SJSA1 (cell line): ENCODE measurements around the gene CAMTA2. TPM values are rescaled to one million over a fixed set of nuclear protein-coding genes. Genes with fewer than 3 reads are reported as not detected.
"Not testable (repeated sequence)": the region's sequence is repeated elsewhere in the genome, so short reads cannot be mapped to it uniquely, and the experiment has no call there.

Source experiments
- DNase-seq, 2 experiments: peaks; one replicate each; pipeline ENCODE4 v3.0.0-alpha.2; 2015 to 2020; ENCODE audit warnings: low spot score in 2 of 2, low read depth in 1 of 2
- H3K27ac ChIP-seq: fragments of 250-450 bp; sonication (Bioruptor Pico); 2 replicates; pipeline ENCODE4 v1.5.1; 2020; ENCODE audit warnings: mild to moderate bottlenecking, moderate library complexity
- H3K27me3 ChIP-seq: fragments of 250-450 bp; sonication (Bioruptor Pico); replicated peaks from 2 replicates; pipeline ENCODE4 v1.5.1; 2020; ENCODE audit warnings: mild to moderate bottlenecking, moderate library complexity
- H3K36me3 ChIP-seq: fragments of 250-450 bp; sonication (Bioruptor Pico); 2 replicates; pipeline ENCODE4 v1.5.1; 2020; ENCODE audit warnings: mild to moderate bottlenecking
- H3K4me1 ChIP-seq: fragments of 250-450 bp; sonication (Bioruptor Pico); replicated peaks from 2 replicates; pipeline ENCODE4 v1.6.1; 2021; ENCODE audit warnings: mild to moderate bottlenecking
- H3K4me3 ChIP-seq: fragments of 250-450 bp; sonication (Bioruptor Pico); 2 replicates; pipeline ENCODE4 v1.5.1; 2020; ENCODE audit warnings: mild to moderate bottlenecking
- H3K9me3 ChIP-seq: fragments of 250-450 bp; sonication (Bioruptor Pico); replicated peaks from 2 replicates; pipeline ENCODE4 v1.5.1; 2020; ENCODE audit warnings: mild to moderate bottlenecking
- total RNA-seq: library from RNA; depleted of rRNA; stranded (reverse); fragments of >200 nt; shearing (Covaris generic); gene quantifications from 2 replicates; pipeline ENCODE4 v1.2.3, GENCODE V29; 2014; rRNA removed

Gene CAMTA2, protein sequence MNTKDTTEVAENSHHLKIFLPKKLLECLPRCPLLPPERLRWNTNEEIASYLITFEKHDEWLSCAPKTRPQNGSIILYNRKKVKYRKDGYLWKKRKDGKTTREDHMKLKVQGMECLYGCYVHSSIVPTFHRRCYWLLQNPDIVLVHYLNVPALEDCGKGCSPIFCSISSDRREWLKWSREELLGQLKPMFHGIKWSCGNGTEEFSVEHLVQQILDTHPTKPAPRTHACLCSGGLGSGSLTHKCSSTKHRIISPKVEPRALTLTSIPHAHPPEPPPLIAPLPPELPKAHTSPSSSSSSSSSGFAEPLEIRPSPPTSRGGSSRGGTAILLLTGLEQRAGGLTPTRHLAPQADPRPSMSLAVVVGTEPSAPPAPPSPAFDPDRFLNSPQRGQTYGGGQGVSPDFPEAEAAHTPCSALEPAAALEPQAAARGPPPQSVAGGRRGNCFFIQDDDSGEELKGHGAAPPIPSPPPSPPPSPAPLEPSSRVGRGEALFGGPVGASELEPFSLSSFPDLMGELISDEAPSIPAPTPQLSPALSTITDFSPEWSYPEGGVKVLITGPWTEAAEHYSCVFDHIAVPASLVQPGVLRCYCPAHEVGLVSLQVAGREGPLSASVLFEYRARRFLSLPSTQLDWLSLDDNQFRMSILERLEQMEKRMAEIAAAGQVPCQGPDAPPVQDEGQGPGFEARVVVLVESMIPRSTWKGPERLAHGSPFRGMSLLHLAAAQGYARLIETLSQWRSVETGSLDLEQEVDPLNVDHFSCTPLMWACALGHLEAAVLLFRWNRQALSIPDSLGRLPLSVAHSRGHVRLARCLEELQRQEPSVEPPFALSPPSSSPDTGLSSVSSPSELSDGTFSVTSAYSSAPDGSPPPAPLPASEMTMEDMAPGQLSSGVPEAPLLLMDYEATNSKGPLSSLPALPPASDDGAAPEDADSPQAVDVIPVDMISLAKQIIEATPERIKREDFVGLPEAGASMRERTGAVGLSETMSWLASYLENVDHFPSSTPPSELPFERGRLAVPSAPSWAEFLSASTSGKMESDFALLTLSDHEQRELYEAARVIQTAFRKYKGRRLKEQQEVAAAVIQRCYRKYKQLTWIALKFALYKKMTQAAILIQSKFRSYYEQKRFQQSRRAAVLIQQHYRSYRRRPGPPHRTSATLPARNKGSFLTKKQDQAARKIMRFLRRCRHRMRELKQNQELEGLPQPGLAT
- 6.3 and 19.7 TPM in 2 replicates for total RNA-seq

- peak within 1 kb of the TSS; percentile 52 for H3K27ac ChIP-seq
- no peaks in the 10 kb centered on the region for H3K27me3 ChIP-seq
- H3K4me3 ChIP-seq, result peak within 1 kb of the TSS; percentile 60
- H3K36me3 ChIP-seq, result peaks cover 31% of the 10 kb centered on the region
- peaks cover 58% of the 10 kb centered on the region for H3K4me1 ChIP-seq
- peak; percentile 88 to 89 for DNase-seq
- H3K9me3 ChIP-seq, result no peaks in the 10 kb centered on the region
Observed at GRCh38 chr17:4986951-4987766, at the start of gene CAMTA2. Gene CAMTA2, minus strand, starts transcription at chr17:4987675. Its CDS starts 1,453 bp downstream, at chr17:4986222.

- Histone ChIP-seq H3K4me3 (no peak within 1 kb of the TSS), H3K36me3 (no peaks in the 10 kb centered on the region), H3K4me1 (peaks cover 8% of the 10 kb centered on the region; the same call in 1 of the 2 replicates), H3K27me3 (peaks cover 4% of the 10 kb centered on the region; the same call in 1 of the 2 replicates), H3K27ac (no peak within 1 kb of the TSS), H3K9me3 (no peaks in the 10 kb centered on the region)
- DNase-seq, result no peak
Observed at GRCh38 chr17:5035315-5035714, 47.8 kb upstream of the CAMTA2 start, which contains the start of gene SLC52A1. Gene SLC52A1, minus strand, starts transcription at chr17:5035426. Its CDS starts 820 bp downstream, at chr17:5034606.

DNA sequence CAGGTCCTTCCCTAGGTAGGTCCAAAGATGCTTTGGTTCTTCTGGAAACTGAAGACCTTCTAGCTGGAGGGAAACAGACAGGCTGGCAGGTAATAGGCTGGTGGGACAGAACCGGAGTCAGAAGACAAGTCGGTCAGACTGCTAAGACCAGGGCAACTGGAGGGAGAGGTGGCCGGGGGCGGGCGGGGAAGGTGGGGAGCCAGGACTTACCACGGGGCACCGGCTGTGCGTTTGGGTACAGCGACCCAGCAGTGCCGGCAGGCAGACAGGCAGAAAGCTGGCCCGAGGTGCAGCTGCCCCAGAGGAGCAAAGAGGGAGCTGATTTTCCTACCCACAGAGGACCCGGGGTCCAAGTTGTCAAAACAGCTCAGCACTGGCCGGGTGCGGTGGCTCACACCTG, 47.2 kb upstream of the CAMTA2 start:
- Histone ChIP-seq H3K36me3 (no peaks in the 10 kb centered on the region), H3K9me3 (no peaks in the 10 kb centered on the region), H3K27ac (no peak overlapping the region), H3K4me1 (peaks cover 8% of the 10 kb centered on the region; the same call in 1 of the 2 replicates), H3K4me3 (no peak overlapping the region), H3K27me3 (peaks cover 4% of the 10 kb centered on the region; the same call in 1 of the 2 replicates)
- no peak for DNase-seq

GRCh38 chr17:5034063-5034462, 46.6 kb upstream of the CAMTA2 start:
- H3K4me1 ChIP-seq, result peaks cover 8% of the 10 kb centered on the region; the same call in 1 of the 2 replicates
- H3K27ac ChIP-seq, result no peak overlapping the region
- H3K27me3 ChIP-seq, result peaks cover 4% of the 10 kb centered on the region; the same call in 1 of the 2 replicates
- no peak for DNase-seq
- H3K9me3 ChIP-seq, result no peaks in the 10 kb centered on the region
- H3K36me3 ChIP-seq, result no peaks in the 10 kb centered on the region
- H3K4me3 ChIP-seq, result no peak overlapping the region

- Histone ChIP-seq H3K36me3 (no peaks in the 10 kb centered on the region), H3K4me3 (no peak overlapping the region), H3K27ac (no peak overlapping the region), H3K4me1 (peaks cover 8% of the 10 kb centered on the region; the same call in 1 of the 2 replicates), H3K27me3 (peaks cover 4% of the 10 kb centered on the region; the same call in 1 of the 2 replicates), H3K9me3 (no peaks in the 10 kb centered on the region)
- DNase-seq, result no peak
Observed at GRCh38 chr17:5033352-5034015, 46.0 kb upstream of the CAMTA2 start.

DNA sequence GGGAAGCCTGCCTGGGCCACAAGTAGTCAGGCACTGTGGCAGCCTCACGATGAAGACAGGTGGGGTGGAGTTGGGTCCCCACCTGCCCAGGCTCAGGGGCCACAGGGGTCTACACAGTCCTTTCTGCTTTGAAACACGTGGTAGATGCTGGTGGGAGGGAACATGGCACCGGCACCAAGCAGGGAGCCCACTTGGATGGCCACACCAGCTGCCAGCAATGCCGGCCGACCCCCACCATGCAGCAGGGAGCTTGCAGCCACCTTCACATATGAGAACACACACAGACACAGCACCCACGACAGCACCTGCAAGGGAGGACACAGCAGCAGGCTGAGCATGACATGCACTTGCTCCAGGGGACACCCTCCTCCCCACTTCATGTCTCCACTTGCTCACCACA, 45.4 kb upstream of the CAMTA2 start:
- Histone ChIP-seq H3K9me3 (no peaks in the 10 kb centered on the region), H3K36me3 (no peaks in the 10 kb centered on the region), H3K4me3 (no peak overlapping the region), H3K27ac (no peak overlapping the region), H3K4me1 (peaks cover 8% of the 10 kb centered on the region; the same call in 1 of the 2 replicates), H3K27me3 (peaks cover 4% of the 10 kb centered on the region; the same call in 1 of the 2 replicates)
- DNase-seq, result no peak

DNA sequence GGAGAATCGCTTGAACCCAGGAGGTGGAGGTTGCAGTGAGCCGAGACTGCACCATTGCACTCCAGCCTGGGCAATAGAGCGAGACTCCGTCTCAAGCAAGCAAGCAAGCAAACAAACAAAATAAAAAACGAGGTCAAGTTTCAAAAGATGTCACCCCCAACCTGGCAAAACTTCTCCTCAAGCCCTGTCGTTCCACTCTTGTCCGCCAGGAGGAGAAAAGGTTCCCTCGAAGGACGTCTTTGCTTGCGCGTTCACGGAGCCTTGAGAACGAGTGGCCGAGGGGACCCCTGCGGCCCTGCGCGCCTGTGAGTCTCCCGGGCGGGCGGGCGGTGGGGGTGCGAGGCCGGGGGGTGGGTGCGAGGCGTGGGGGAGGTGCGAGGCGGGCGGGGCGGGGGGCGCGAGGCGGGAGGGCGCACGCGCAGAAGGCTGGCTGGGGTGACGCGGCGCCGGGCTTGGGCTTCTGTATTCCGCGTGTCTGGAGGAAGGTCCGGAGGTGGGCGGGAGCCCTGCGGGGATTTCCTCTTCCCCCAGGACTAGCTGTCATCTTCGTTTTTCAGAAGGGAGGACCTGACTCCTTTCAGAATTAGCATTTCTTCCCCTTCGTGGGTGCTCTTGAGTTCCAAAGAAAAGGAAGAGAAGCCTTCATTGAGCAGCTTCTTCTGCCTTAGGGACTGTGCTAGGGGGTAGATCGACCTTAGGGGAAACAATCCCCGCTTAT, 44.0 kb upstream of the CAMTA2 start:
- no peaks in the 10 kb centered on the region for H3K9me3 ChIP-seq
- no peak overlapping the region for H3K27ac ChIP-seq
- DNase-seq, result peak; percentile 50 to 81

GRCh38 chr17:5030168-5030567, 42.7 kb upstream of the CAMTA2 start:
- not testable (repeated sequence) for H3K27ac ChIP-seq, H3K9me3 ChIP-seq, DNase-seq, H3K27me3 ChIP-seq, H3K4me1 ChIP-seq, H3K36me3 ChIP-seq, H3K4me3 ChIP-seq

More for the DNA sequence above, 44.0 kb upstream of the CAMTA2 start:
- Histone ChIP-seq H3K4me3 (peak overlapping the region; percentile 21), H3K27me3 (peaks cover 4% of the 10 kb centered on the region; the same call in 1 of the 2 replicates), H3K4me1 (peaks cover 8% of the 10 kb centered on the region; the same call in 1 of the 2 replicates), H3K36me3 (no peaks in the 10 kb centered on the region)

- Histone ChIP-seq H3K36me3 (peaks cover 12% of the 10 kb centered on the region), H3K4me3 (no peak overlapping the region), H3K27ac (no peak overlapping the region), H3K9me3 (no peaks in the 10 kb centered on the region), H3K4me1 (peaks cover 4% of the 10 kb centered on the region; the same call in 1 of the 2 replicates), H3K27me3 (no peaks in the 10 kb centered on the region)
- DNase-seq, result no peak
Observed at GRCh38 chr17:5027916-5028315, 40.4 kb upstream of the CAMTA2 start.

DNA sequence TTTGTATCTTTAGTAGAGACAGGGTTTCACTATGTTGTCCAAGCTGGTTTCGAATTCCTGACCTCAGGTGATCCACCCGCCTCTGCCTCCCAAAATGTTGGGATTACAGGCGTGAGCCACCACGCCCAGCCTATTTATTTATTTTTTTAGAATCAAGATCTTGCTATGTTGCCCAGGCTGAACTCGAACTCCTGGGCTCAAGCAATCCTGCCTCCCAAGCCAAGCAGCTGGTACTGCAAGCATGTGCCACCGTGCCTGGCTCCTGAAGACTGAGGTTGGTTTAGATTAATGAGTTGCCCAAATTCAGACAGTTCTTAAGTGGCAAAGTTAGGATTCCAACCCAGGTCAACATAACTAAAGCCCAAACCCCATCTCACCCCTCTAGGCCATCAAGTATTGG, 39.8 kb upstream of the CAMTA2 start:
- Histone ChIP-seq H3K36me3 (peaks cover 18% of the 10 kb centered on the region), H3K27ac (no peak overlapping the region), H3K9me3 (no peaks in the 10 kb centered on the region), H3K4me1 (peaks cover 4% of the 10 kb centered on the region; the same call in 1 of the 2 replicates), H3K4me3 (no peak overlapping the region), H3K27me3 (no peaks in the 10 kb centered on the region)
- DNase-seq, result no peak

GRCh38 chr17:5024604-5025003, 37.1 kb upstream of the CAMTA2 start:
- H3K27ac ChIP-seq, result no peak overlapping the region
- no peak overlapping the region for H3K4me3 ChIP-seq
- no peaks in the 10 kb centered on the region for H3K27me3 ChIP-seq
- no peak for DNase-seq
- no peaks in the 10 kb centered on the region for H3K9me3 ChIP-seq
- H3K4me1 ChIP-seq, result no peaks in the 10 kb centered on the region
- peaks cover 43% of the 10 kb centered on the region for H3K36me3 ChIP-seq
